H1 (cell line): ENCODE measurements around the gene MYO18A. TPM values are rescaled to one million over a fixed set of nuclear protein-coding genes. Genes with fewer than 3 reads are reported as not detected.

Experiments
- CTCF ChIA-PET: fragments of 300-600 bp; sonication (Branson Sonifier 250); formaldehyde crosslinking; loops from one replicate; lab custom pipeline; 2021; ENCODE audit not compliant: partially characterized antibody; lab: Charles Lee
- POLR2A ChIA-PET: fragments of 300-600 bp; sonication (Branson Sonifier 250); formaldehyde crosslinking; loops from one replicate; lab custom pipeline; 2021; ENCODE audit warnings: inconsistent platforms; ENCODE audit not compliant: partially characterized antibody; lab: Charles Lee
- DNase-seq, 2 experiments: peaks; one replicate each; pipeline versions ENCODE4 v3.0.0 to v3.0.0-alpha.2; 2010 to 2022; ENCODE audit warnings: low spot score in 2 of 2, low read depth in 1 of 2, mixed read lengths in 1 of 2
- FAIRE-seq: peaks from 2 replicates; lab custom pipeline; 2011; peaks lifted over from hg19 to GRCh38; lab: Jason Lieb, UNC
- H2AFZ ChIP-seq: 2 replicates; pipeline ENCODE4 v1.8.1; 2012; ENCODE audit warnings: low read length, inconsistent platforms
- H2AK5ac ChIP-seq: 2 replicates; pipeline ENCODE4 v1.6.1; 2013; ENCODE audit warnings: low read depth, low read length
- H2BK120ac ChIP-seq: replicated peaks from 2 replicates; pipeline ENCODE3; 2013; ENCODE audit warnings: low read depth, low read length, inconsistent platforms
- H2BK12ac ChIP-seq: 2 replicates; pipeline ENCODE4 v1.6.1; 2013; ENCODE audit warnings: low read depth, low read length
- H2BK15ac ChIP-seq: 2 replicates; pipeline ENCODE4 v1.6.1; 2013; ENCODE audit warnings: low read length
- H2BK20ac ChIP-seq: 2 replicates; pipeline ENCODE4 v1.6.1; 2013; ENCODE audit warnings: low read length
- H2BK5ac ChIP-seq: 2 replicates; pipeline ENCODE4 v1.6.1; 2013; ENCODE audit warnings: low read depth, low read length
- H3K14ac ChIP-seq: 2 replicates; pipeline ENCODE4 v1.6.1; 2013; ENCODE audit warnings: inconsistent platforms; ENCODE audit not compliant: insufficient read length
- H3K18ac ChIP-seq: 2 replicates; pipeline ENCODE4 v1.6.1; 2013; ENCODE audit warnings: low read length; ENCODE audit errors: extremely low read depth
- H3K23ac ChIP-seq: 2 replicates; pipeline ENCODE4 v1.6.1; 2013; ENCODE audit warnings: inconsistent platforms; ENCODE audit not compliant: insufficient read length
- H3K23me2 ChIP-seq: 2 replicates; pipeline ENCODE4 v1.6.1; 2013; ENCODE audit warnings: low read depth, low read length
- H3K27ac ChIP-seq: 2 replicates; pipeline ENCODE4 v1.6.1; 2011; ENCODE audit warnings: low read depth, low read length, inconsistent platforms
- H3K27me3 ChIP-seq, 4 experiments: replicated peaks in 1 of 4; 1 replicate in 1 of 4; 2 replicates in 3 of 4; pipeline versions ENCODE4 v1.6.1 to v1.8.1; 2011 to 2013; ENCODE audit warnings: low read length in 3 of 4, mild to moderate bottlenecking in 3 of 4, inconsistent platforms in 2 of 4, mixed read lengths in 2 of 4, moderate library complexity in 1 of 4; ENCODE audit not compliant: control insufficient read depth in 3 of 4, insufficient read depth in 3 of 4; ENCODE audit errors: extremely low read depth in 1 of 4
- H3K36me3 ChIP-seq, 4 experiments: 2 replicates each; pipeline versions ENCODE4 v1.6.1 to v1.8.1; 2011 to 2013; ENCODE audit warnings: mild to moderate bottlenecking in 4 of 4, low read length in 3 of 4, moderate library complexity in 2 of 4, control low read depth in 1 of 4, inconsistent platforms in 1 of 4; ENCODE audit not compliant: insufficient read depth in 4 of 4, control insufficient read depth in 2 of 4
- H3K4ac ChIP-seq: replicated peaks from 2 replicates; pipeline ENCODE3; 2013; ENCODE audit warnings: low read length, low read depth, mixed read lengths, inconsistent platforms; ENCODE audit not compliant: insufficient read length
- H3K4me1 ChIP-seq, 4 experiments: replicated peaks in 1 of 4; 1 replicate in 1 of 4; 2 replicates in 3 of 4; pipeline versions ENCODE4 v1.6.1 to v1.8.1; 2011 to 2013; ENCODE audit warnings: low read length in 3 of 4, inconsistent platforms in 2 of 4, mixed read lengths in 1 of 4; ENCODE audit not compliant: insufficient read depth in 4 of 4, control insufficient read depth in 3 of 4
- H3K4me2 ChIP-seq, 2 experiments: 2 replicates each; pipeline versions ENCODE4 v1.6.1 to v1.8.1; 2011 to 2013; ENCODE audit warnings: low read depth in 2 of 2, low read length in 2 of 2, control low read depth in 1 of 2, inconsistent platforms in 1 of 2, mild to moderate bottlenecking in 1 of 2; ENCODE audit not compliant: insufficient read depth in 1 of 2
- H3K4me3 ChIP-seq, 4 experiments: fragments of 200-600, 300-600 bp in 1 of 4; sonication (generic), shearing (Covaris generic), sonication (Bioruptor Twin) in 1 of 4; 2 replicates each; pipeline versions ENCODE4 v1.5.1 to v1.8.1; 2011 to 2016; ENCODE audit warnings: low read length in 4 of 4, low read depth in 3 of 4, control low read depth in 2 of 4, inconsistent platforms in 2 of 4, mild to moderate bottlenecking in 2 of 4, mixed read lengths in 1 of 4, moderate library complexity in 1 of 4; ENCODE audit not compliant: insufficient read depth in 2 of 4; ENCODE audit errors: extremely low read depth in 1 of 4
- H3K56ac ChIP-seq: replicated peaks from 2 replicates; pipeline ENCODE3; 2013; ENCODE audit warnings: low read depth, mild to moderate bottlenecking, mixed read lengths, low read length, inconsistent platforms; ENCODE audit not compliant: insufficient read length
- H3K79me1 ChIP-seq: 2 replicates; pipeline ENCODE4 v1.6.1; 2013; ENCODE audit warnings: low read depth, low read length, control low read depth
- H3K79me2 ChIP-seq, 2 experiments: 2 replicates each; pipeline versions ENCODE4 v1.6.1 to v1.8.1; 2012 to 2013; ENCODE audit warnings: low read length in 2 of 2, mild to moderate bottlenecking in 2 of 2, inconsistent platforms in 1 of 2; ENCODE audit not compliant: insufficient read depth in 2 of 2, control insufficient read depth in 1 of 2
- H3K9ac ChIP-seq, 4 experiments: replicated peaks in 1 of 4; 1 replicate in 1 of 4; 2 replicates in 3 of 4; pipeline versions ENCODE4 v1.6.1 to v1.8.1; 2011 to 2013; ENCODE audit warnings: low read depth in 3 of 4, low read length in 3 of 4, control low read depth in 2 of 4, mild to moderate bottlenecking in 2 of 4, moderate library complexity in 2 of 4, inconsistent platforms in 1 of 4; ENCODE audit errors: extremely low read depth in 1 of 4
- H3K9me3 ChIP-seq, 2 experiments: 2 replicates each; pipeline versions ENCODE4 v1.6.1 to v1.8.1; 2012 to 2013; ENCODE audit warnings: mild to moderate bottlenecking in 2 of 2, moderate library complexity in 2 of 2, control low read depth in 1 of 2, inconsistent platforms in 1 of 2, low read depth in 1 of 2, low read length in 1 of 2, mixed read lengths in 1 of 2; ENCODE audit not compliant: insufficient read depth in 2 of 2
- H4K20me1 ChIP-seq, 2 experiments: replicated peaks in 1 of 2; 2 replicates each; pipeline versions ENCODE3 to v1.8.1; 2011 to 2013; ENCODE audit warnings: inconsistent platforms in 2 of 2, low read length in 2 of 2, mild to moderate bottlenecking in 1 of 2; ENCODE audit not compliant: insufficient read depth in 2 of 2, control insufficient read depth in 1 of 2
- H4K5ac ChIP-seq: 2 replicates; pipeline ENCODE4 v1.6.1; 2013; ENCODE audit warnings: low read length, low read depth, mixed read lengths, inconsistent platforms; ENCODE audit not compliant: insufficient read length
- H4K8ac ChIP-seq: 2 replicates; pipeline ENCODE4 v1.8.0; 2013; ENCODE audit warnings: mild to moderate bottlenecking, moderate library complexity, low read length, inconsistent platforms; ENCODE audit not compliant: insufficient read depth; ENCODE audit errors: extremely low read depth
- H4K91ac ChIP-seq: replicated peaks from 2 replicates; pipeline ENCODE3; 2013; ENCODE audit warnings: low read length, mixed read lengths, inconsistent platforms; ENCODE audit not compliant: insufficient read length
- CREB1 ChIP-seq: IDR thresholded peaks from 2 replicates; pipeline ENCODE4 v1.6.1; 2012; ENCODE audit warnings: inconsistent platforms
- CTBP2 ChIP-seq: IDR thresholded peaks from 2 replicates; pipeline ENCODE4 v1.7.0; 2011; ENCODE audit warnings: borderline replicate concordance, mild to moderate bottlenecking, moderate library complexity, mixed read lengths, low read length; ENCODE audit not compliant: insufficient read depth, insufficient read length
- FOSL1 ChIP-seq: IDR thresholded peaks from 2 replicates; pipeline ENCODE4 v1.6.1; 2011; ENCODE audit warnings: mild to moderate bottlenecking, low read depth, low read length, moderate library complexity; ENCODE audit not compliant: insufficient read depth
- JUN ChIP-seq: IDR thresholded peaks from 2 replicates; pipeline ENCODE4 v1.6.1; 2011; ENCODE audit warnings: low read depth, mild to moderate bottlenecking, improper control_type of control experiment, low read length
- JUND ChIP-seq: IDR thresholded peaks from 2 replicates; pipeline ENCODE4 v1.6.1; 2011; ENCODE audit warnings: mild to moderate bottlenecking, improper control_type of control experiment, low read length
- NRF1 ChIP-seq: IDR thresholded peaks from 2 replicates; pipeline ENCODE4 v1.6.1; 2011; ENCODE audit warnings: mild to moderate bottlenecking, low read depth, low read length, improper control_type of control experiment
- POLR2AphosphoS5 ChIP-seq: IDR thresholded peaks from 2 replicates; pipeline ENCODE4 v1.6.1; 2011; ENCODE audit warnings: low read depth, low read length
- POU5F1 ChIP-seq: IDR thresholded peaks from 2 replicates; pipeline ENCODE4 v1.6.1; 2011; ENCODE audit warnings: low read depth, mild to moderate bottlenecking, low read length, moderate library complexity
- RBBP5 ChIP-seq: IDR thresholded peaks from 2 replicates; pipeline ENCODE4 v1.7.1; 2012; ENCODE audit warnings: low read depth, mild to moderate bottlenecking, inconsistent platforms, low read length, moderate library complexity, borderline replicate concordance
- SP2 ChIP-seq: IDR thresholded peaks from 2 replicates; pipeline ENCODE4 v1.6.1; 2012; ENCODE audit warnings: mild to moderate bottlenecking, low read length, inconsistent platforms
- WGBS, 2 experiments: shearing (Covaris generic) in 1 of 2; methylation state at CpG; one replicate each; pipeline versions ENCODE4 v1.1.6 to v1.1.7; 2013 to 2015; ENCODE audit warnings: low lambda C conversion rate in 2 of 2, mixed read lengths in 2 of 2, inconsistent platforms in 1 of 2, low coverage in 1 of 2, missing lambda C conversion rate in 1 of 2; ENCODE audit not compliant: insufficient replicate concordance in 2 of 2, insufficient coverage in 1 of 2, insufficient read length in 1 of 2; ENCODE audit errors: extremely low coverage in 1 of 2, missing lambda C conversion rate in 1 of 2; 5-methylcytosine and 5-hydroxymethylcytosine counted together
- polyA plus RNA-seq, 7 experiments: library from polyadenylated mRNA; depleted of rRNA in 3 of 7; stranded (reverse) in 5 of 7; unstranded in 2 of 7; fragments of >200 nt in 5 of 7; fragments of 200-250 nt in 2 of 7; gene quantifications; 1 replicate in 5 of 7; 2 replicates in 1 of 7; 4 replicates in 1 of 7; pipeline versions ENCODE4 v1.2.1 to v1.2.3, GENCODE V29; 2011 to 2013; ENCODE audit warnings: missing spikeins in 2 of 7, mixed read lengths in 2 of 7
- total RNA-seq: library from RNA; stranded (reverse); fragmentation: NEBNext Ultra II Directional; extraction: Animal tissue kit (Norgen Biotek cat#: 25700); gene quantifications from 2 replicates; pipeline ENCODE4 v1.2.1, GENCODE V29; 2021
- TF ChIP-seq, protein P1 (sequence below): IDR thresholded peaks from 2 replicates; pipeline ENCODE4 v1.6.1; 2011; ENCODE audit warnings: low read length, improper control_type of control experiment

Gene MYO18A
- total and polyA plus RNA-seq, 2 of the 8 experiments (the other 6 are each of a cell fraction or from before 2014, with no cell fraction given), result 7.6 to 43.8 TPM

DNA sequence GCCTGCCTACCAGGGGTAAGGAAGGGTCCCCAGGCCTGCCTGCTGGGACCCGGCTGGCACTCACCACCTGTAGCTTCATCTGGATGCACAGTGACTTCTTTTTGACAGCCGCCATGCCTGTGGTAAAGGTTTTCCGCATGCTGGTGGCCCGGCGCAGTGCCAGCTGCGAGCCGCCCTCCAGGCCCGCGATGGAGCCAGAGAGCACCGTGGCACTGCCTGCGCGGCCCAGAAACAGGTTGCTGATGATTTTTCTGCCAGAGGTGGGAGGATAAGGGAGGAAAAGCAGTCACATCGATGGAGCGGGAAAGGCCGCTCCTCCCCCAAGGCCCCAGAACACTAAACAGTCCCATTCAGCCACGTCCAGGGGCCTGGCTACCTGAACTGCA lies 69.8 kb downstream of the MYO18A start:
- H3K18ac ChIP-seq, result no peak overlapping the region
- peaks cover 0 to 8% (median 4%) of the 10 kb centered on the region in 4 experiments; a peak in 4 of 7 replicates for H3K4me1 ChIP-seq
- H3K27me3 ChIP-seq, result no peaks in the 10 kb centered on the region
- no peak overlapping the region for H2BK12ac ChIP-seq
- no peak overlapping the region for H4K91ac ChIP-seq
- FAIRE-seq (no peak), DNase-seq (no peak)
- no peak overlapping the region for H2BK20ac ChIP-seq
- no peak overlapping the region for H2AFZ ChIP-seq
- no peak overlapping the region for H3K14ac ChIP-seq
- no peak overlapping the region for H3K4me3 ChIP-seq
- H4K8ac ChIP-seq, result no peak overlapping the region
- ChIA-PET CTCF (interaction anchor here (1.1 to 19.8 kb wide), 11 partner anchors 14 to 161 kb away, joined by 4 to 548 read pairs (median 11); partner anchors contain the start of genes PHF12 and SEZ6), POLR2A (interaction anchor here (0.6 to 3.2 kb wide), 3 partner anchors 35 to 160 kb away, joined by 3 to 13 read pairs (median 4); no protein-coding TSS in a partner anchor)
- no peak overlapping the region for H4K5ac ChIP-seq
- no peaks in the 10 kb centered on the region for H4K20me1 ChIP-seq
- no peak overlapping the region for H2BK120ac ChIP-seq
- H3K9me3 ChIP-seq, result no peaks in the 10 kb centered on the region
- no peak overlapping the region for H3K27ac ChIP-seq
- H3K56ac ChIP-seq, result no peak overlapping the region
- no peaks in the 10 kb centered on the region for H3K79me1 ChIP-seq
- no peak overlapping the region for H2BK5ac ChIP-seq
- H3K36me3 ChIP-seq, result peaks cover 0 to 13% (median 5%) of the 10 kb centered on the region in 4 experiments; a peak in 5 of 8 replicates
- no peak overlapping the region; the same call in 1 of the 2 replicates for H2AK5ac ChIP-seq
- TF ChIP-seq, protein P1, sequence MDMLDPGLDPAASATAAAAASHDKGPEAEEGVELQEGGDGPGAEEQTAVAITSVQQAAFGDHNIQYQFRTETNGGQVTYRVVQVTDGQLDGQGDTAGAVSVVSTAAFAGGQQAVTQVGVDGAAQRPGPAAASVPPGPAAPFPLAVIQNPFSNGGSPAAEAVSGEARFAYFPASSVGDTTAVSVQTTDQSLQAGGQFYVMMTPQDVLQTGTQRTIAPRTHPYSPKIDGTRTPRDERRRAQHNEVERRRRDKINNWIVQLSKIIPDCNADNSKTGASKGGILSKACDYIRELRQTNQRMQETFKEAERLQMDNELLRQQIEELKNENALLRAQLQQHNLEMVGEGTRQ, result no peak
- TF ChIP-seq JUND, result no peak
- TF ChIP-seq RBBP5, result no peak
- TF ChIP-seq FOSL1, result no peak
- no peak for TF ChIP-seq SP2
- TF ChIP-seq POLR2AphosphoS5, result no peak
- no peak for TF ChIP-seq CTBP2
- TF ChIP-seq POU5F1, result no peak
- TF ChIP-seq CREB1, result no peak
- TF ChIP-seq JUN, result no peak
- TF ChIP-seq NRF1, result no peak
- H3K4me2 ChIP-seq, result no peak overlapping the region
- 96% methylated on average over 16 of the region's 16 CpGs; no CpG with 5 or more reads in 1 of the 2 experiments for WGBS, 2 experiments
- H3K4ac ChIP-seq, result no peak overlapping the region
- no peak overlapping the region for H3K23ac ChIP-seq
- H3K79me2 ChIP-seq, result no peaks in the 10 kb centered on the region
- no peak overlapping the region for H2BK15ac ChIP-seq
- H3K23me2 ChIP-seq, result peaks cover 2% of the 10 kb centered on the region; the same call in 1 of the 2 replicates
- no peak overlapping the region for H3K9ac ChIP-seq
